ENCODE results near the gene RAB6B. TPM values are rescaled to one million over a fixed set of nuclear protein-coding genes. Genes with fewer than 3 reads are reported as not detected.

Gene RAB6B
- total RNA-seq, 4 donors from 2014 or later: 0.30 to 1.1 (median 0.65) TPM

GRCh38 chr3:133827684-133828083 lies 68.0 kb downstream of the RAB6B start:
- intact Hi-C loops (cut with DNase I; ENCODE audit: low total_unique reads): no loop called here
- no peak for TF ChIP-seq POLR2A (IDR thresholded peaks at IDR 0.05)
- TF ChIP-seq CTCF (IDR thresholded peaks at IDR 0.05): no peak

GRCh38 chr3:133827136-133827535 lies 68.5 kb downstream of the RAB6B start:
- 24 to 57% methylated on average over 1 of the region's 1 CpG for WGBS, 2 donors
- no peak for DNase-seq (ENCODE audit: low spot score in 2 of 2)
- no peak overlapping the region for H3K4me3 ChIP-seq (ENCODE audit: low read depth, poor library complexity, severe bottlenecking)
- intact Hi-C loops (cut with DNase I; ENCODE audit: low total_unique reads): no loop called here
- TF ChIP-seq CTCF (IDR thresholded peaks at IDR 0.05) (no peak), POLR2A (IDR thresholded peaks at IDR 0.05) (no peak)

More at GRCh38 chr3:133827684-133828083, 68.0 kb downstream of the RAB6B start:
- 80 to 81% methylated on average over 4 of the region's 4 CpGs for WGBS, 2 donors
- DNase-seq (ENCODE audit: low spot score in 2 of 2): no peak
- no peak overlapping the region for H3K4me3 ChIP-seq (ENCODE audit: low read depth, poor library complexity, severe bottlenecking)

GRCh38 chr3:133825969-133826727 lies 69.5 kb downstream of the RAB6B start:
- 85% methylated on average over 12 of the region's 12 CpGs for WGBS, 2 donors
- TF ChIP-seq CTCF (IDR thresholded peaks at IDR 0.05) (no peak), POLR2A (IDR thresholded peaks at IDR 0.05) (no peak)
- H3K4me3 ChIP-seq (ENCODE audit: low read depth, poor library complexity, severe bottlenecking): no peak overlapping the region
- intact Hi-C loops (cut with DNase I; ENCODE audit: low total_unique reads): no loop called here
- no peak for DNase-seq (ENCODE audit: low spot score in 2 of 2)

- intact Hi-C loops (cut with DNase I; ENCODE audit: low total_unique reads): no loop called here
- no peak overlapping the region for H3K4me3 ChIP-seq (ENCODE audit: low read depth, poor library complexity, severe bottlenecking)
- DNase-seq (ENCODE audit: low spot score in 2 of 2): no peak
- WGBS, 2 donors: 83 to 90% methylated on average over 8 of the region's 8 CpGs
- TF ChIP-seq CTCF (IDR thresholded peaks at IDR 0.05) (no peak), POLR2A (IDR thresholded peaks at IDR 0.05) (no peak)
These were observed 70.7 kb downstream of the RAB6B start for GRCh38 chr3:133824961-133825485.

GRCh38 chr3:133821767-133822638 lies 73.7 kb downstream of the RAB6B start:
- TF ChIP-seq CTCF (IDR thresholded peaks at IDR 0.05) (no peak), POLR2A (IDR thresholded peaks at IDR 0.05) (no peak)
- no peak for DNase-seq (ENCODE audit: low spot score in 2 of 2)
- WGBS, 2 donors: 81 to 87% methylated on average over 8 of the region's 8 CpGs
- intact Hi-C loops (cut with DNase I; ENCODE audit: low total_unique reads): no loop called here
- no peak overlapping the region for H3K4me3 ChIP-seq (ENCODE audit: low read depth, poor library complexity, severe bottlenecking)
